Measurements from ENCODE around the gene CEP295NL. TPM values are rescaled to one million over a fixed set of nuclear protein-coding genes. Genes with fewer than 3 reads are reported as not detected.

Gene CEP295NL
- polyA plus RNA-seq, 3 donors, result 0.38 to 0.81 TPM; not detected in 1

DNA sequence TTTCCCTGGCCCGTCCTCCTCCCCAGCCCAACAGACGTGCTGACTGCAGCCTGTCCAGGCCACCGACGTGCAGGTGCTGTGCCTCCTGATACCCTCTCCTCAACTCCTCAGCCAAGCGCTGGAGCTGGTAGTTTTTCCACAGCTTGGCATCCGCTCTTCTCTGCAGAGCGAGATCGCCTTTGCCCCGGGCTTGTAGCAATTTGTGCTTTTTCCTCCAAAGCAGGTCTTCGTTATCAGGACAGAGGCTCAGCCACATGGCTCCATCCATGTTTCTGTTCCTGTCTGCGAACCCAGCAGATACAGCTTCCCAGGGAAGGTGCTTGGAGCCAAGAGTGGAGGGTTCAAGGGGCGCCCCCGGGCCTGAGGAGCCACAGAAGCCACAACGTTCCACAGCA lies 10.9 kb downstream of the CEP295NL start:
- peaks cover 84% of the 10 kb centered on the region for H3K4me1 Mint-ChIP-seq
- H3K4me3 ChIP-seq (replicated peaks in 1 of 3; ENCODE audit: low read depth in 2 of 3, low read length in 3 of 3), result peak overlapping the region in 1 of 3 experiments; percentile 42
- peaks cover 88% of the 10 kb centered on the region for H3K79me2 ChIP-seq (ENCODE audit: insufficient read depth, low read length)
- WGBS (ENCODE audit: insufficient coverage), result 94% methylated on average over 10 of the region's 14 CpGs
- H2AFZ ChIP-seq (ENCODE audit: insufficient read depth, low read depth, low read length, poor library complexity, severe bottlenecking), result no peak overlapping the region
- peak overlapping the region; percentile 70 for H3K9ac ChIP-seq (ENCODE audit: insufficient read depth, low read length, poor library complexity, severe bottlenecking)
- peaks cover 0 to 3% (median 0%) of the 10 kb centered on the region in 7 donors for H3K9me3 Mint-ChIP-seq
- peaks cover 61 to 64% of the 10 kb centered on the region in 2 donors for H3K4me1 ChIP-seq (ENCODE audit: control insufficient read depth in 1 of 2, insufficient read depth in 2 of 2, low read length in 2 of 2)
- peak overlapping the region; percentile 94 for H3K27ac ChIP-seq (ENCODE audit: low read depth in 1 of 2, low read length in 2 of 2)
- H4K20me1 ChIP-seq (ENCODE audit: insufficient read depth, low read length), result peaks cover 64% of the 10 kb centered on the region
- intact Hi-C loops (cut with micrococcal nuclease), result no loop called here
- no peaks in the 10 kb centered on the region for H3K9me3 ChIP-seq (replicated peaks in 1 of 2; ENCODE audit: control insufficient read depth in 1 of 2, insufficient read depth in 1 of 2, low read length in 2 of 2)
- peaks cover 51 to 54% of the 10 kb centered on the region in 2 donors for H3K36me3 Mint-ChIP-seq
- no peak overlapping the region for H3K4me3 Mint-ChIP-seq
- H3K27ac Mint-ChIP-seq, result peak overlapping the region; percentile 95 to 99 (median 98)
- H3K4me2 ChIP-seq (replicated peaks; ENCODE audit: extremely low read depth, low read length, poor library complexity, severe bottlenecking), result peak overlapping the region; percentile 52
- H3K27me3 ChIP-seq (ENCODE audit: control insufficient read depth in 2 of 2, insufficient read depth in 2 of 2, low read length in 2 of 2), result no peaks in the 10 kb centered on the region
- TF ChIP-seq, protein P1, sequence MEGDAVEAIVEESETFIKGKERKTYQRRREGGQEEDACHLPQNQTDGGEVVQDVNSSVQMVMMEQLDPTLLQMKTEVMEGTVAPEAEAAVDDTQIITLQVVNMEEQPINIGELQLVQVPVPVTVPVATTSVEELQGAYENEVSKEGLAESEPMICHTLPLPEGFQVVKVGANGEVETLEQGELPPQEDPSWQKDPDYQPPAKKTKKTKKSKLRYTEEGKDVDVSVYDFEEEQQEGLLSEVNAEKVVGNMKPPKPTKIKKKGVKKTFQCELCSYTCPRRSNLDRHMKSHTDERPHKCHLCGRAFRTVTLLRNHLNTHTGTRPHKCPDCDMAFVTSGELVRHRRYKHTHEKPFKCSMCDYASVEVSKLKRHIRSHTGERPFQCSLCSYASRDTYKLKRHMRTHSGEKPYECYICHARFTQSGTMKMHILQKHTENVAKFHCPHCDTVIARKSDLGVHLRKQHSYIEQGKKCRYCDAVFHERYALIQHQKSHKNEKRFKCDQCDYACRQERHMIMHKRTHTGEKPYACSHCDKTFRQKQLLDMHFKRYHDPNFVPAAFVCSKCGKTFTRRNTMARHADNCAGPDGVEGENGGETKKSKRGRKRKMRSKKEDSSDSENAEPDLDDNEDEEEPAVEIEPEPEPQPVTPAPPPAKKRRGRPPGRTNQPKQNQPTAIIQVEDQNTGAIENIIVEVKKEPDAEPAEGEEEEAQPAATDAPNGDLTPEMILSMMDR (IDR thresholded peaks at IDR 0.05), result no peak
- peaks cover 5 to 27% of the 10 kb centered on the region in 2 donors for H3K36me3 ChIP-seq (replicated peaks in 1 of 2; ENCODE audit: control insufficient read depth in 1 of 2, insufficient read depth in 2 of 2, low read length in 2 of 2)
- DNase-seq, result no peak
- H3K27me3 Mint-ChIP-seq (ENCODE audit: low read depth in 3 of 3), result peaks cover 0 to 2% (median 0%) of the 10 kb centered on the region in 3 donors

DNA sequence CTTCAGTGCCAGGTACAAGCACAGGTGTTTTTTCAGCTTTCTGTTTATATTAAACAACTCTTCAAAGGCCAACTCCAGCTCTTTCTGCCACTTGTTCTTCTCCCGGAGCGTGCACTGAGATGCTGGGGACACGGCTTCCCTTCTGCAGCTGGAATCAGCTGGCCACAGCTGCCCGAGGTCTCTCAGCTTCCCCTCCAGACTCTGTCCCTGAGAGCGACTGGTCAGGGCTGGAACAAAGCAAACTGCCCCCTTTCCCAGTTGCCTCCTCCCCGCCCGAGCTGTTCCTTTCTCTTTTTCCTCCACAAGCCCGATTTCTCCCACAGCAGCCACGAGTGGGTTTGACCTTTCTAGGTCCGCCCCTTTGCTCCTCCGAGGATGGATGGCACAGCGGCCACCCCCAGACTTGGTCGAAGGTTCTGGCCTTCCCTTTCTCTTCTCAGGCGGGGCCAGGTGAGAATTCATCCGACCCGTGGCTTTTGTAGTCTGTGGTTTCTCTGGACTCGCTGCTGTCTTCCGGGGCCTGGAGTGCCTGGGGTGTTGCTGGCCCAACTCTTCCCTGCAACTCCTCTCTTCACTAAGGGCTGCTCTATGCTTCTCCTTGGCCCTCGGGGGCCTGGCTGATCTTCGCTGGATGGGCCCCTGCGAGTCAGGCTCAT lies 11.5 kb downstream of the CEP295NL start:
- peak overlapping the region; percentile 94 for H3K27ac ChIP-seq (ENCODE audit: low read depth in 1 of 2, low read length in 2 of 2)
- peak overlapping the region; percentile 52 for H3K4me2 ChIP-seq (replicated peaks; ENCODE audit: extremely low read depth, low read length, poor library complexity, severe bottlenecking)
- H3K4me3 ChIP-seq (replicated peaks in 1 of 3; ENCODE audit: low read depth in 2 of 3, low read length in 3 of 3), result peak overlapping the region in 1 of 3 experiments; percentile 42
- no peaks in the 10 kb centered on the region for H3K27me3 ChIP-seq (ENCODE audit: control insufficient read depth in 2 of 2, insufficient read depth in 2 of 2, low read length in 2 of 2)
- intact Hi-C loops (cut with micrococcal nuclease), result loop anchor here in 1 of 2 donors (2.0 kb wide), 1 partner anchor 23 kb away; no protein-coding TSS in a partner anchor
- H3K4me3 Mint-ChIP-seq, result peak overlapping the region; percentile 62 to 74
- H3K27me3 Mint-ChIP-seq (ENCODE audit: low read depth in 3 of 3), result peaks cover 0 to 2% (median 0%) of the 10 kb centered on the region in 3 donors
- H3K36me3 Mint-ChIP-seq, result peaks cover 57% of the 10 kb centered on the region in 2 donors
- peak overlapping the region; percentile 95 to 99 (median 98) for H3K27ac Mint-ChIP-seq
- H3K79me2 ChIP-seq (ENCODE audit: insufficient read depth, low read length), result peaks cover 88% of the 10 kb centered on the region
- H3K4me1 ChIP-seq (ENCODE audit: control insufficient read depth in 1 of 2, insufficient read depth in 2 of 2, low read length in 2 of 2), result peaks cover 65 to 69% of the 10 kb centered on the region in 2 donors
- no peak overlapping the region for H2AFZ ChIP-seq (ENCODE audit: insufficient read depth, low read depth, low read length, poor library complexity, severe bottlenecking)
- H3K4me1 Mint-ChIP-seq, result peaks cover 89% of the 10 kb centered on the region
- DNase-seq, result no peak
- H3K36me3 ChIP-seq (replicated peaks in 1 of 2; ENCODE audit: control insufficient read depth in 1 of 2, insufficient read depth in 2 of 2, low read length in 2 of 2), result peaks cover 7 to 32% of the 10 kb centered on the region in 2 donors
- H4K20me1 ChIP-seq (ENCODE audit: insufficient read depth, low read length), result peaks cover 58% of the 10 kb centered on the region
- WGBS (ENCODE audit: insufficient coverage), result 58% methylated on average over 16 of the region's 21 CpGs
- peak overlapping the region; percentile 70 for H3K9ac ChIP-seq (ENCODE audit: insufficient read depth, low read length, poor library complexity, severe bottlenecking)
- no peaks in the 10 kb centered on the region for H3K9me3 ChIP-seq (replicated peaks in 1 of 2; ENCODE audit: control insufficient read depth in 1 of 2, insufficient read depth in 1 of 2, low read length in 2 of 2)
- TF ChIP-seq, protein P1 (IDR thresholded peaks at IDR 0.05), result no peak
- H3K9me3 Mint-ChIP-seq, result peaks cover 0 to 3% (median 0%) of the 10 kb centered on the region in 7 donors

All from CD14-positive monocyte (primary cell).